C4-2B (cell line): Measurements from ENCODE around the gene MATCAP1.

ENCODE experiments used
- ZFX ChIP-seq: fragments of 450-650 bp; IDR thresholded peaks from 2 replicates; pipeline ENCODE4 v1.6.1; 2017
- TF ChIP-seq, protein P1 (sequence below): fragments of 450-650 bp; conservative IDR thresholded peaks from 2 replicates; pipeline ENCODE4 v1.5.1; 2017; ENCODE audit warnings: mild to moderate bottlenecking

GRCh38 chr16:67190041-67190440 is 6.3 kb upstream of the MATCAP1 start, which contains the start of gene EXOC3L1:
- TF ChIP-seq, protein P1, sequence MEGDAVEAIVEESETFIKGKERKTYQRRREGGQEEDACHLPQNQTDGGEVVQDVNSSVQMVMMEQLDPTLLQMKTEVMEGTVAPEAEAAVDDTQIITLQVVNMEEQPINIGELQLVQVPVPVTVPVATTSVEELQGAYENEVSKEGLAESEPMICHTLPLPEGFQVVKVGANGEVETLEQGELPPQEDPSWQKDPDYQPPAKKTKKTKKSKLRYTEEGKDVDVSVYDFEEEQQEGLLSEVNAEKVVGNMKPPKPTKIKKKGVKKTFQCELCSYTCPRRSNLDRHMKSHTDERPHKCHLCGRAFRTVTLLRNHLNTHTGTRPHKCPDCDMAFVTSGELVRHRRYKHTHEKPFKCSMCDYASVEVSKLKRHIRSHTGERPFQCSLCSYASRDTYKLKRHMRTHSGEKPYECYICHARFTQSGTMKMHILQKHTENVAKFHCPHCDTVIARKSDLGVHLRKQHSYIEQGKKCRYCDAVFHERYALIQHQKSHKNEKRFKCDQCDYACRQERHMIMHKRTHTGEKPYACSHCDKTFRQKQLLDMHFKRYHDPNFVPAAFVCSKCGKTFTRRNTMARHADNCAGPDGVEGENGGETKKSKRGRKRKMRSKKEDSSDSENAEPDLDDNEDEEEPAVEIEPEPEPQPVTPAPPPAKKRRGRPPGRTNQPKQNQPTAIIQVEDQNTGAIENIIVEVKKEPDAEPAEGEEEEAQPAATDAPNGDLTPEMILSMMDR, result no peak
- TF ChIP-seq ZFX, result no peak
